Measurements from ENCODE around the gene CARD19.
"Not testable (repeated sequence)": the region's sequence is repeated elsewhere in the genome, so short reads cannot be mapped to it uniquely, and the experiment has no call there.

CARD19 gene

DNA sequence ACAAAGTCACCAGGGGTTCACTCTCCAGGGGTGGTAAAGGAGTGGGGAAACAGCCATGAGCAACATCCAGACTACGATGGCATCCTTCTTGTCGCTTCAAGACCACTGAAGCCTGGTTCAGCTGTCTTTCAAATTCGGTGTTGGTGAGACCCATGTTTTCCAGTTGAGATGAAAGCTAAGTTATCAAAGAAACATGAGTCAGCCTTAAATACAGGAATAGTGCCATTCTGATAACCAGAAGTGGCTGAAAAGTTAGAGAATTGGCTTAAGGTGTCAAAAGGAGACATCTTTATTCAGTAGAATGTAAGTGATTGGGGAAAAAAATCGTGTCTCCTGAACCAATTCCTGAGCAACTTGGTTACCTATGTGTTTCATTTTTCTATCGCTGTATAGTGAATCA is 7.0 kb upstream of the CARD19 start:
- no peak for DNase-seq

DNA sequence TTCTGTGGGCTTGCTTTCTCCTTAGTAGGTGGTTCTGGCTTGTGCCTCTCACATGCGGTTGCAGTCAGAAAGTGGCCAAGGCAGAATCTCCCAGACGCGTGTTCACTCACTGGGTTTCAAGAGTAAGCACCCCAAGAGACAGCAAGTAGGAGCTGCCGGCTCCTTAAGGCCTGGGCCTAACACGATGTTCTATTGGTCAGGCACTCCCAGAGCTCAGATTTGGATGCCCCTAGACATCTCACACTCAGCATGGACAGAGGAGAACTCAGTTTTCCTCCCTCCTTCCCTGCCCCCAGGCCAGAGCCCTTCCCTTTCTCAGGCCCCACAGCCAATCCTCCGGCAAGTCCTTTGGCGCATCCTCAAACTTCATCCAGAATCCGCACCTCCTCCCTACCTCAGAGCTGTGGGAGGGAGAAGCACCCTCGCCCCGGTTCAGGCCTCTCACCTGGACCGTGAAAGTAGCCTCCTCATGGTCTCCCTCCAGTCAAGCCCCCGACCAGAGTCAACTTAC is 6.5 kb upstream of the CARD19 start:
- DNase-seq: no peak

DNA sequence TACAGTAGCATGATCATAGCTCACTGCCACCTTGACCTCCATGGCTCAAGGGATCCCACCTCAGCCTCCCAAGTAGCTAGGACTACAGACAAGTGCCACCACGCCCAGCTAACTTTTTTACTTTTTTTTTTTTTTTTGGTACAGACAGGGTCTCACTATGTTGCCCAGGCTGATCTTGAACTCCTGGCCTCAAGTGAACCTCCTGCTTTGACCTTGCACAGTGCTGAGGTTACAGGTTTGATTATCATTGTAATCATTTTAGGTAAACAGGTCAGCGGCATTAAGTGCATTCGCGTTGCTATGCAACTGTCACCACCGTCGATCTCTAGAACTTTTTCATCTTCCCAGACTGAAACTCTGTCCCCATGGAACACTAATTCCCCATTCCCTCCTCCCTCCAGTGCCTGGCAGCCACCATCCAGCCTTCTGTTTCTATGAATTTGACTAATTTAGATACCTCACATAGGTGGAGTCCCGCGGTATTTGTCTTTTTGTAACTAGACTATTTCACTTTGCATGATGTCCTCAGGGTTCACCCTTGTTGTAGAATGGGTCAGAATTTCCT is 5.8 kb upstream of the CARD19 start:
- DNase-seq: no peak

DNA sequence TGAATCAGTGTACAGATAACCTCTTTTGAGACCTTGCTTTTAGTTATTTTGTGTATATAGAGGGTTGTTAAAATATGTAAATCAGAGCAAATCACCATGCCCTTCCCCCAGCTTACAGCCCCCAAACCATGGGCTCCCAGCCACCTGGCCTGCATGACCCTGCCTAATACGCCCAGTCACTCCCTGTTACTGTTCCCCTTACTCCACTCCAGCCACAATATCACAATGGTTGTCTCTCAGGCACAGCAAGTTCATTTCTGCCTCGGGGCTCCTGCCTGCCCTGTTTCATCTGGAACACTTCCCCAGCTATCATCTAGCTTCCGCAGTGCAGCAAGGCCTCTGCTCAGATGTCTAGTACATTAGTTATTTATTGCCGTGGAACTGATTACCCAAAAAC is 5.0 kb upstream of the CARD19 start:
- no peak for DNase-seq

DNA sequence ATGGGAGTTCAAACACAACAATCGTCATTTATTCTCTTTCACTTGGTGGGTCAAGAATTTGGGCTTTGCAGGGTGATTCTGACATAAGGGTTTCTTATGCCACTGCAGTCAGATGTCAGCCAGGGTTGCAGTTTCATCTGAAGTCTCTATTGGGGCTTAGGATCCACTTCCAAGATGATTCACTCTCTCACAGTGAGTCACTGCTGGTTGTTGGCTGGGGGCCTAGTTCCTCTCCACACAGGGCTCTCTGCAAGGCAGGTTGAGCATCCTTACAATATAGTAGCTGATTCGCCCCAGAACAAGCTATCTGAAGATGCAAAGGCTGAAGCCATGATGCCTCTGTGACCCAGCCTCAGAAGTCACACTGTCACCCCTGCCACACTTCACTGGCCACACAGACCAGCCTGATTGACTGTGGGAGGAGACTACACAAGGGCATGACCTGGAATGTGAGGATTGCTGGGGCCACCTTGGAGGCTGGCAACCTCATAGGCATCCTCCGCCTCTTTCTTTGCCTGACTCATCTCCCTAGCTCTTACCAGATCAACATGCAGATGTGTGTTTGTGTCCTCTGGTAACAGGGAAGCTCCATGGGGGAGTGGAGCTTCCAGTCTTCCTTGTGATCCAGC is 4.5 kb upstream of the CARD19 start:
- DNase-seq: peak; percentile 23

DNA sequence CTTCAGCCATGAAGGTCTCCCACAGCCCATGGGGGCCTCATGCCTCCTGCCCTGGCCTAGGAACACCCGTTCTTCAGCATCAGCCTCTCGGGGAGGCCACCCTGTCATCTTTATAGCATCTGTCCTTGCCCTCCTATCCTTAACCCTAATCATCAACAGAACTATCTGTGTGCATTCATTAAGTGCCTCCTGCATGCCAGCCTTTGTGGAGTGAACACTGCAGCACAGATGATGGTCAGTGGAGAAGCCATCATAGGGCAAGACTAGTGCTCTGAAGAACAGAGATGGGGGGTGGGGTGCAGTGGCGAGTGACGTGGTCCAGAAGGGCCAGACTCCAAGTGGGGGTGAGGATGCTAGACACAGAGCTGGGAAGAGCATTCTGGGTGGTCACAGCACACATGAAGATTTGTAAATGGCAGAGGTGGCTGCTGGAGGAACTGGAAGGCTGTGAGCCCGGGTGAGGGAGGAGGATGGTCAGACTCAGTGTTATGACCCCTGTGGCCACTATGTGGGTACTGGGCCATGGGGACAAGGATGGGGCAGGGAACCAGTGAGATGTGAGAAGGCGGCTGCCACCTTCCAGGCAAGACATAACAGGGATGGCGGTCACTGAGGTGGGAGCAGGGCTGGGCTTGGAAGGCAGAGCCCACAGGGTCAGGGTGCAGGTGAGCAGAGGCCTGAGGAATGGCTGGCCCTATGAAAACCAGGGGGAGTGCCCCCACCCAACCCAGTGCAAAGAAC is 3.6 kb upstream of the CARD19 start:
- no peak for DNase-seq

DNA sequence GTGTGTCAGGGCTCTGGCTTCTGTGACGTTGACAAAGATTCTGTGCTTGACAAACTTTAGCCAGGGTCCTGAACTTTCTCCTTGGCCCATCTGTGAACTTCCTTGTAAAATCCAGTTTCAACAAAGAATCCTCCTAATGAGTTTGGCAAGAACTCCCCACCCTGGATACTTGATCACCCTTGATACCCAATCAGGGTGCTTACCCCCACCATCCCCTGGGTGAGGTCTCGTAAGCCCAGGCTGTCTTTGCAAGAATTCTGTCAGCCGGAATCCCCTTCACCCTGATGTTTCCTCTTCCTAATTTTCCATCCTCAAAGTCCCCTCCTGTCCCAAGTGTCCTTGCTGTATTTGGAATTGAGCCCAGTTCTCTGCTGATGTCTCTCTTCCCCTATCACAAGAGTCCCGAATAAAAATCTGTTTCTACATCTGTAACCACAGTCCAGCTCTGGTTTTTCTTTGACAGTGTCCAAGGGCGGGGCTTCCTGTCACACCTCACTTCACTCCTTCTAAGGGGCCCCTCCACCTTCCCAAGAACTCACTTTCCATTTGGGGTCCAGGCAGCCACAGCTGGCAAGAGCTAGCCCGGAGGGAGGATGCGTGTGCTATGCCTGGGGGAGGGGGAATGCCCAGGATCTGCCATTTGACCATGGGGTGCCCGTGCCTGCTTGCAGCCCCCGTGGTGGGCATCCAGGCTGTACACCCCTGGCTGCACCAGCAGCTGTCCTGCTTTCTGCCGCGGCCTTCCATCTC is 2.7 kb upstream of the CARD19 start:
- DNase-seq: peak; percentile 72

DNA sequence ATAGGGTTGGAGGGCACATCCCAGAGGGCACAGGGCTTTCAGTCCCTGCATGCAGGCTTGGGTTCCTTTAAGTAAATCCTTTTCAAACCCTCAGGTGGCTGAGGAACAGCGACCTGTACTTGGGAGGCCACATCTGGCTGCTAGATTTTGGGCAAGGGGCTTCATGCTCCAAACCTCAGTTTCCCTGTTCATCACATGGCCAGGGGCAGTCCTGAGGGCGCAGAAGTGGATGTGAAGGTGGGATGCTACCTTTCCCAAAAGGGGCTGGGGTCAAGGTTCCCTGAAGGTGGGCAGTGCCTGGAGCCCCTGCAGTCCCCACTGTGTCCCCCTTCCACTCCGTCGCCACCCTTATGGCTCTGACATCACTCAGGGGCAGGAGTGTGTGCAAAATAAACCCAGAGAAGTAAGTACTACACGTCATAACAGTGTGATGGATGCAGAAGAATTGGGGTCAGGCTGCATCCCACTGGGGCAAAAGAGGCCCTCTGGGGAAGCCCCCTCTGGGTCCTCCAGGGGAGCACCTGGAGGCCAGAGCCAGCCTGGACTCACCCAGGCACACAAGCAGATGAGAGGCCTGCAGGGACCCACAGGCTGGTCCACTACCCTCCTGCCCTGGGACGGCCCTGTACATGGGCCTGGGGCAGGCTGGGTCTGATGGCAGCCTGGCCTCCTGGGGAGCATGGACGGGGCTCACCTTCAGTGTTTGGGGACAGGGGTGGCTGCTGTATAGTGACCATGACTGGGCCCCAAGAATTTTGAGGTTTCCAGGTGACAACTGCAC is 1.9 kb upstream of the CARD19 start:
- DNase-seq: no peak

DNA sequence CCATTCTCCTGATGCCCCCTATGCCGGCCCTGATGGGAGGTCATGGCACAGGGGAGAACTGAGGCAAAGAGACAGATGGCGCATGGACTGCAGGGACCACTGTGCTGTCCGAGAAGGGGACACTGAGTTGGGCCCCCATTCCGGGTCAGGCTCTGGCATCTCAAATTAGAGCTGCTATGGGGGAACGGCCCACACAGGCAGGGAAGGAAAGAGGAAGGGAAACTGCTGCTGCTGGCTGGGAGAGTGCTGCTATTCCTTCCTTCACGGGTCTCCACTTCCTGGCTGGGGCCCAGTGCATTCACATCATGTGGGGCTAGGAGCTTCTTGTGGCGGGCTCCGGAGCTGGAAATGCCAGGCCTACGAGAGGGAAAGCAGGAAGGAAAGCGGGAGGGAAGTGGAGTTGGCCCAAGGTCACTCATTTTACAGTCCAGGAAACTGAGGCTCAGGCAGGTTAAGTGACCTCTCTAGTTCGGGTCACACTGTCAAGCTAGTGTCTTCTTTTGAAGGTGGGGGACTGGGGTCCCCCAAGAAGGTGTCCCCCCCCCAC is 1.3 kb upstream of the CARD19 start:
- DNase-seq: peak; percentile 26

DNA sequence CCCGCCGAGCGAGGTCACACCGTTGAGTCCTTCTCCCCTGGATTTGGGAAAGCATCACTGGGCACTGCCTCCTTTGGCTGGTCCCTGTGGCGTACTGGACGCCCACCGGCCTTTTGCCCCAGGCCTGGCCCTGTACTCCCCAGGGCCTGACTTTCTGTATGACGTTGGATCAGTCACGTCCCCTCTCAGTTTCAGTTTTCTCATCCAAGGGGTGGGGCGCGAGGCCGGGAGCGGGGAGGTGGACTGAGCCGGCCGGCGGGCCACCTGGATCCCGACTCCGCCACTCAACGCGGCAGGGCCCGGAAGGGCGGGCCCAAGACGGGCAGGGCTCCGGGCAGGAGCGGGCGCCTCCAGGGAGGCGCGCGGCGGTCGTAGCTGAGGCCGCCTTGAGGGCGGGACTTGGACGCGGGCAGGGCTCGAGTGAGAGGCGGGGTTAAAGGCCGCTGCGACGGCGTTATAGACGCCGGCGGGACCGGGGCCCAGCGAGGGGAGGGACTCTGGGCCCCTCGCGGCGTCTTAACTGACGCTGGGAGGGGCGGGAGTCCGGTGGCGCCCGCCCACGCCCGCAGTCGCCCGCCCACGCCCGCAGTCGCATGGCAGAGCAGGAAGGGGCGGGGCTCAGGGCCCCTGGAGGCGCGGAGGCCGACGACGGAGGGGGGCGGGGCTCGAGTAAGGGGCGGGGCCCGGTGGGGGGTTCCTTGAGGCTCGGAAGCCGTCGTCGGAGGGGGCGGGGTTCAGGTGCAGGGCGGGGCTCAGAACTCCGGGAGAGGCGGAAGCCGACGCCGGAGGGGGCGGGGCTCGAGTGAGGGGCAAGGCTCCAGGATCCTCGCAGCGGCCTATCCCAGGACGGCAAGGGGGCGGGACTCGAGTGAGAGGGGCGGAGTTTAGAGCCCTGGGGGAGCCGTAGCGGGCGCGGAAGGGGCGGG is 549 bp upstream of the CARD19 start:
- peak; percentile 100 for DNase-seq

DNA sequence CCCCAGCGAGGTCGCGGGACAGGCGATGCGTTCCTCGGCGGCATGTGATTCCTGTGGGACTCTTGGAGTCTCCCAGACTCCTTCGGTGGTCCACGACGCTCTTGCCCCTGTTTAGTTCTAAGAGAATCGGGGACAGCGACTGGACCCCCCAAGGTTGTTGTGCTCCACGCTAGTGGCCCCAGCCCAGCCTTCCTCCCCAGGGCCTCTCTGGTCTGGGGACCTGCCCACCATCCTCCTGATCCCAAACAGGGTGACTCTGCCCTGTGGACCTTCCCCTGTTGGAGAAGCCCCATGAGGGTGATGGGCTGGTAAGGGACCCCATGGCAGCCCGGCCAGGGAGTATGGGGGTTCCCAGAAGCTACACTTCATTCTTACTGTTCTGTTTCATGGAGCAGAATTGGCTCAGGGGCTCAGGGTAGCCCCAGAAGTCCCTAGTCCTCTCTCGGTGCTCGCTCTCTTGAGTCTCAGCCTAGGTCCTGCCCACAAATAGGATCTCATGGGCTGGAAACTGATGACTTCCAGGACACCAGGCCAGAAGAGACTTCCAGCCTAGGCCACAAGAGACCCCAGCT is 880 bp downstream of the CARD19 start:
- DNase-seq: no peak

DNA sequence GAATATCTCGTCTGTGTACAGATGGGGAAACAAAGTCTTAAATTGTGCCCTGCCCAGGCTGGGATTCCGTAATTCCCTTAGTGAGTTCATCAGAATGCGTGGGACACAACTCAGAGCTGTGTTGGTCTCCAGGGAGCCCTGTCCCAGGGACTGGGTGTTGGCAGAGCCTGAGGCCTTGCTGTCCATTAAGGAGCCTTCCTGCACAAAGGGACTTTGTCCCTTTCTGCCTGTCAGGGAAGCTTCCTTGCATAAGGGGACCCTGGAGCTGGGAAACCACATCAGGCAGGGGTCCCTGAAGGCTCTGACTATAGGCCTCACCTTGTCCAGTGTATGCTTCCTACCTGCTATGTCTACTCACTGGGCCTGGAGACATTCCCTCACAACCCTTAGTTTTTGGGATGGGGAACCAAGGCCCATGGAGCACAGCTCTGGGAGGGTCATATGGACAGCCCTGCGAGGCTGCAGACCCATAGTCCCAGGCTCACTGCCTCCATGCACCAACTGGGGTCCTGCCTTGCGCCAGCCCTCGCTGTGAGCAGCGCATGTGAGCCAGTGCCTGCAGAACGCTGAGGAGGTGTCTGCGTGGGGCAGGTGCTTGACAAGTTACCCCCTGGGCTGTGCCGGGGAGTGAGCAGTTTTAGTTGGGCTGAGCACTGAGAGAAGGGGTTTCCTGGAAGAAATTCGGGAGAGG is 1.6 kb downstream of the CARD19 start:
- no peak for DNase-seq

DNA sequence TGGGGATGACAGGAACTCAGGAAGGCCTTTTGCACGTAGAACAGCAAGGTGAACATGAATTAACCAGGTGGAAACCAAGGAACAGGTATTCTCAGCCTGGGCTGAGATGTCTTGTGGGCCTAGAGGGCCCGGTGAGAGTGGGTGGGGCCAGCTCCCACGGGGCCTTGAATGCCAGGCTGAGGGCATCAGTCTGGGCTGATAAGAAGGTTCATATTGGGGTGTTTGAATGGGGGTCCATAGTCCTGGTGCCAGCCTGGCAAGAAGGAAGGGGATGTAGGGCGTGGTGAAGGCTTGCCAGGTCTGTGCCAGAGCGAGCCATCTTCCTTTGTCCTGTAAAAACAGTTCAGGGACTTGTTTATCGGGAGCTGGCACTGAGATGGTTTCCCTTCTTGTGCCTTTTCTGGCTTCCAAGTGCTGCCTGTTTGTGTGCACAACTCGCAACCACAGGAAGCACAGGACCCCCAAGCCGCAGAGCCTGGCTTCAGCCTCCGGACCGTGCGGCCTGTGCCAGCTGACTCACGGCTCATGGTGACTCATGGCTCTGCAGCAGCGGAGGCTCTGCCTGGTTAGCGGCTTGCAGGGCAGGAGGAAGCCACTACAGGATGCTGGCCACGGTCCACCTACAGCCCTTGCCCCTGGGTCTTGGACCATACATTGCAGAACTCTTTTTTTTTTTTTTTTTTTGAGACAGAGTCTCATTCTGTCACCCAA is 2.4 kb downstream of the CARD19 start:
- peak; percentile 58 for DNase-seq

DNA sequence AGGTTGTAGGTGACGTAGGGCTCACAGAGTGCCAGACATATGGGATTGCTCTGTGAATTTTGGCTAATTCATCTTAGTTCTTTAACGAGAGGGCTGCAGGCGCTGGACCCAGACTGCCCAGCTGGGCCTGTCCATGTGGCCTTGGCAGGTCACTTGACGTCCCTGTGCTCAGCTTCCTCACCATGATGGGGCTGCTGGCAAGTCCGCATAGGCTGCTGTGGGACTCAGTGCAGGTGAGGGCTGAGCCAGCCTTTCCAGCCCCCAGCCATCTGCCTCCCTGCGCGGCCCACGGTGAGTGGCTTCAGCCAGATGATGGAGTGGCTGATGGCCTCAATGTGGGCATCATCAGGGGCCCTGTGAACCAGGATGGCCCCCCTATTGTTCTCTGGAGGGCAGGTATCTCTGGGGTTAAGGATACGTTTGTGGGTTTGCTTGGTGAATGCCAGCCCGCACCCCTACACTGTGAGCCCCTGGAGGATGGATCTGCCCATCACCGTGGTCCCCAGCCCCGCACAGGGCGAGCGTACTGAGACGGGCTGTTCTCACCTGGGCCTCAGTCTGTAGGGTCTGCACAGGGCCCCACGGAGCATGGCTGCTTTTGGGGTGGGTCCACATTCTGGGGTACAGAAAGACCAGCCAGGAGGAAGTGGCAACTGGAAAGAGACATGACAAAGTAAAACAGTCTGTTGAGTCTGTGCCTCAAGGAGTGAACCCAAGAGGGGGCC is 3.7 kb downstream of the CARD19 start:
- no peak for DNase-seq

DNA sequence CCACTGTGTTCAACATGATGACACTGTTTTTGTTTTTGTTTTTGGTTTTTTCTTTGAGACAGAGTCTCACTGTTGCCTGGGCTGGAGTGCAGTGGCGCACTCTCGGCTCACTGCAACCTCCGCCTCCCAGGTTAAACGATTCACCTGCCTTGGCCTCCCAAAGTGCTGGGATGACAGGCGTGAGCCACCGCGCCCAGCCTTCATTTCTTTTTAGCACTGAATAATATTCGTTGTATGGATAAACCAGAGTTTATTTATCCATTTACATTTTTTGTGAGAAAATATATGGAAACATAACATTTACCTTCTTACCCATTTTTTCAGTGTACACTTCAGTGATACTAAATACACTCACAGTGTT is 4.2 kb downstream of the CARD19 start:
- no peak for DNase-seq

DNA sequence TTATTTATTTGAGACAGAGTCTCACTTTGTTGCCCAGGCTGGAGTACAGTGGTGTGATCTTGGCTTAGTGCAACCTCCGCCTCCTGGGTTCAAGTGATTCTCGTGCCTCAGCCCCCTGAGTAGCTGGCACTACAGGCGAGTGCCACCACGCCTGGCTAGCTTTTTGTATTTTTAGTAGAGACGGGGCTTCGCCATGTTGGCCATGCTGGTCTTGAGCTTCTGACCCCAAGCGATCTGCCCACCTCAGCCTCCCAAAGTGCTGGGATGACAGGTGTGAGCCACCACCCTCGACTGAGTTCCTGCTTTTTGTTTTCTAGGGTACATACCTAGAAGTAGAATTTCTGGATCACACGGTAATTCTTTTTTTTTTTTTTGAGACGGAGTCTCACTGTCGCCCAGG is 5.1 kb downstream of the CARD19 start:
- not testable (repeated sequence) for DNase-seq

DNA sequence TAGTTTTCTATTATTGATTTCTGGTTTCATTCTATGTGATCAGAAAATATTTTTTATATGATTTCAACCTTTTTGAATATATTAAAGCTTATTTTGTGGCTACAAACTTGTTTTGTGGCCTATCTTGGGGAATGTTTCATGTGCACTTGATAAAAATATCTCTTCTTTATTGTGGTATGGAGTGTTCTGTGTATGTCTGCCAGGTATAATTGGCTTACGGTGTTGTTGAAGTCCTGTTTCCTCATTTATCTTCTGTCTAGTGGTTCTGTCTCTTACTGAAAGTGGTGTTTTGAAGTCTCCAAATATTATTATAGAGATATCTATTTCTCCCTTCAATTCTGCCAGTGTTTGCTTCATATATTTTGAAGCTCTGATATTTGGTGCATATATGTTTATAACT is 9.6 kb downstream of the CARD19 start:
- no peak for DNase-seq

DNA sequence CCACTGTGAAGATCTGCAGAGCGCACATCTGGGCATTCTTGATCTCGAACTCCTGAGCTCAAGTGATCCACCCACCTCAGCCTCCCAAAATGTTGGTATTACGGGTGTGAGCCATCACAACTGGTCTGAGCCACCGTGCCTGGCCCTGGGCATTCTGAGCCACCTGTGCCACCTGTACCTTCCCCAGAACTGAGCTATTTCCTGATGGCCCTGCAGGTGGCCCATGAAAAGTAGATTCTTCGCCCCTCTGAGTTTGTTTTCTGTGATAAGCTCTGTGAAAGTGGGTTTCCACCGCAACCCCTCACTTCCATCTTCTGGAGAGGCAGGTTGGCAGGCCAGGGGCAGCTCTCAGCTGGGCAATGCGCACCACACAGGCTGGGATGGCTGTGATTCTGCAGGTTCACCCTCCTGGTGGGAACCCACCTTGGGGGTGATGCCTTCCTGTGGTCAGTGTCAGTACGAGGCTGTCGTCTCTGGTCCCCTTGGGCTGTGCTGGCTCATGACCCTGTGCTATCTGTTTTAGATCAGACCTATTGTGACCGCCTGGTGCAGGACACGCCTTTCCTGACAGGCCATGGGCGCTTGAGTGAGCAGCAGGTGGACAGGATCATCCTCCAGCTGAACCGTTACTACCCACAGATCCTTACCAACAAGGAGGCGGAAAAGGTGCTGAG is 11.3 kb downstream of the CARD19 start:
- DNase-seq: no peak

DNA sequence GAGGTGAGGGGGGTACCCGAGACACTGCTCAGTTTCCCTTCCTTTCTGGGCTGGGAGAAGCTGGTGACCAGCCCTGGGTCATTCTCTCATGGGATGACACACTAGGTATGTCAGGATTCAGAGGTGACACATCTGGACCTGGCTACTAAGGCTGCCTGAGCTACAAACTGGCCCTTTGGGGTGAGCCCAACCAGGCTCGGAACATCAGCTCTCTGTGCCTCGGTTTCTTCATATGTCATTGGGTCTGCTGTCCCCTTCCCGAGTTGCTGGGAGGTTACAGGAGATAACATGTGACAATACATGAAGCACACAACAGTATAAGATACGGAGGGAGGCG is 11.8 kb downstream of the CARD19 start:
- DNase-seq: no peak
